ENCODE measurements around the gene ZMYND8.

ZMYND8 gene

DNA sequence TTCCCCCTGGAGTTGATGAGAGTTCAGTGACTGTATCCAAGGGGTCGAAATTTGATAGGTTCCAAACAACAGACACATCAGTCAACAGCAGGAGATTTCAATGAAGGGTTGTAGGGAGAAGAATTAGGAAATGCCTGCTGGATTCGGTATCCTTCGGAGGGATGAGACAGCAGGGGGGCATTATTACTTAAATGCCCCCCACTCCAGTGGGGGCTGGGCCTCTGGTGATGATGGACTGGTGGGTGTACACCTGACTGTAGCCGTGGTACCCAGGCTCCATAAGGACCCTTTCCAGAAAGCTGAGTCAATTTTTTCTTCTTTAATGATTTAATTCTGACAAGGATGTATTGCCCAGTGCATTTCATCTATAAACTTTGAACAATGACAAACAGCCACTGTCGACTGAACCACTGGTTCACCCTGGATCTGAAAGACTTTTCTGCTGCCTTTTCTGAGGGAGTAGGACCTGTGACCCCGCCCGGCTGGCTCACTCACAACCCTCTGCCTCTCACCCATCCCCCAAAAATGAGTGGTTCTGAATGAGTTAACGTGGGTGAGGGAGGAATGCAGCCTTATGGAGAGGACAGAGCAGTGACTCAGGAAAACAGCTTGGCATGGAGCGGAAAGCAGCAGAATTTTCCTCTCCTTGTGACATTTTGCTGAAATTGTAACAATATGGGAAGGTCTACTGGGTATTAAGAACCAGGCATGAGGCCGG, 41.0 kb downstream of the ZMYND8 start:
- H3K4me3 ChIP-seq (ENCODE audit: low read depth, low read length) = no peak overlapping the region
- POLR2A ChIA-PET = interaction anchor here (0.8 to 4.9 kb wide), 4 partner anchors 11 to 69 kb away, joined by 3 to 66 read pairs (median 5); partner anchors contain the start of gene ZMYND8
- no peak for DNase-seq (ENCODE audit: low read depth, low spot score)
- TF ChIP-seq, protein P1, sequence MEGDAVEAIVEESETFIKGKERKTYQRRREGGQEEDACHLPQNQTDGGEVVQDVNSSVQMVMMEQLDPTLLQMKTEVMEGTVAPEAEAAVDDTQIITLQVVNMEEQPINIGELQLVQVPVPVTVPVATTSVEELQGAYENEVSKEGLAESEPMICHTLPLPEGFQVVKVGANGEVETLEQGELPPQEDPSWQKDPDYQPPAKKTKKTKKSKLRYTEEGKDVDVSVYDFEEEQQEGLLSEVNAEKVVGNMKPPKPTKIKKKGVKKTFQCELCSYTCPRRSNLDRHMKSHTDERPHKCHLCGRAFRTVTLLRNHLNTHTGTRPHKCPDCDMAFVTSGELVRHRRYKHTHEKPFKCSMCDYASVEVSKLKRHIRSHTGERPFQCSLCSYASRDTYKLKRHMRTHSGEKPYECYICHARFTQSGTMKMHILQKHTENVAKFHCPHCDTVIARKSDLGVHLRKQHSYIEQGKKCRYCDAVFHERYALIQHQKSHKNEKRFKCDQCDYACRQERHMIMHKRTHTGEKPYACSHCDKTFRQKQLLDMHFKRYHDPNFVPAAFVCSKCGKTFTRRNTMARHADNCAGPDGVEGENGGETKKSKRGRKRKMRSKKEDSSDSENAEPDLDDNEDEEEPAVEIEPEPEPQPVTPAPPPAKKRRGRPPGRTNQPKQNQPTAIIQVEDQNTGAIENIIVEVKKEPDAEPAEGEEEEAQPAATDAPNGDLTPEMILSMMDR (IDR thresholded peaks at IDR 0.05; ENCODE audit: insufficient read depth, low read length, missing control alignments) = no peak
- CTCF ChIA-PET = interaction anchor here (0.8 to 2.9 kb wide), 7 partner anchors 9 to 68 kb away, joined by 3 to 20 read pairs (median 4); no protein-coding TSS in a partner anchor

DNA sequence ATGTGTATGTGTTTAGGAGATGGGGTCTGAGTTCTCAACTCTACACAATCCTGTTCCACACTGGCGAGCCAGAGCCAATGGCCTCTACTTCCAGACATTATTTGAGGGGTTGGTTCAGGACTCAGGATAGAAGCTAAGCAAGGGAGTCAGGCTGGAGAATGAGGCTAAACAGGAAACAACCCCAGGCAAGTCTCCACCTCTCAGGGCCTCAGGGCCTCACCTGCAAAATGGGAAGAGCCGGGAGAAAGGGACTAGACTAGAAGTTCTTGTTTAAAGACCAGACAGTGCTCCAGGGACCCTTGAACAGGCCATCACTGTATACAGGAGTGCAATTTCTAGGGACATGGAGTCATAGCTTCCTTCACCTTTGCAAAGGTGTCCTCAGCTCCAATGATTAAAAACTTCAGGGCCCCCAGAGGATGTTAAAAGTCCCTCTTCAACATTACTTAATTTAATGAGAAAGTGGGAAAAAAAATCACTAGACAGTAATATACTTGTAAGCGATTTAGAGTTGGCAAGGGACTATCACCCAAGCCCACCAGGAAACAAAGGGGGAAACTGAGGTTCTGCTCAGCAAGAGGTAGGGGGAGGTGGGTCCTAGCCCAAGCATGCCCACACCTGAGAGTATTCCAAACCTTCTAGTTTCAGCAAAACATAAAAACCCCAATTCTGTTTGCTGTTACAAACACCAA, 41.7 kb downstream of the ZMYND8 start:
- no peak overlapping the region for H3K4me3 ChIP-seq (ENCODE audit: low read depth, low read length)
- ChIA-PET POLR2A (interaction anchor here (1.2 to 4.9 kb wide), 2 partner anchors 43 to 69 kb away, joined by 5 to 66 read pairs; partner anchors contain the start of gene ZMYND8), CTCF (interaction anchor here (0.6 to 1.6 kb wide), 3 partner anchors 11 to 69 kb away, joined by 3 to 5 read pairs (median 4); no protein-coding TSS in a partner anchor)
- TF ChIP-seq, protein P1 (IDR thresholded peaks at IDR 0.05; ENCODE audit: insufficient read depth, low read length, missing control alignments) = no peak
- DNase-seq (ENCODE audit: low read depth, low spot score) = no peak

DNA sequence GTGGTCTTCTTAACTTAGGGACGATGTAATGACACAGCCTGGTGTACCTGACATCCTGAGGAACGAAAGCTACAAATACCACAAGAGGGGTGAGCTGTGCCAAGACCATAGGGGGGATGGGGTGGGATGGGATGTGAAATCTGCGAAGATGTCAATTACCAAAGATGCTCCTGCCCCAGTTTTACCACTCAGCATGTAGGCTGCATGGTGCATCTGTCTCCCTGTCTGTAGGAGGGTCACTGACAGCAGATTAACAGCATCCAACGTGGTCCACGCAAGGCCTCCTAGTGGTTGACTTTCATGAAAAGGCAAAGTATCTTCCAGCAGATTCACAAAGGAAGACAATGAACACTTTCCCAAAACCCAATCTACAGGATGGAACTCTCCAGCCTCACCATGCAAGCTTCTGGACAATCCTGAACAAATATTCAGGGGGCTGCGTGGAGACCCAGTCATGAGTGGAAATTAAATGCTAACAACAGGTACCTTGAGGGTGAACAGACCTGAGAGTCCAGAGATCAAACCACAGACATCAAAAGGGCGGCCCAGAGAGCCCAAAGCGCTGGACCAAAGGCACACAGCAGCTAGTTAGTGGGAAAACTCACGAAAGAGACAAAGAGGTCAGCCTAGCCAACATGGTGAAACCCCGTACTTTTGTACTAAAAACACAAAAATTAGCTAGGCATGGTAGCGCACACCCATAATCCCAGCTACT, 44.4 kb downstream of the ZMYND8 start:
- ChIA-PET CTCF (interaction anchor here (1.2 kb wide), 1 partner anchor 15 kb away, joined by 5 read pairs; no protein-coding TSS in a partner anchor), POLR2A (no interaction called here)
- no peak for DNase-seq (ENCODE audit: low read depth, low spot score)
- no peak overlapping the region for H3K4me3 ChIP-seq (ENCODE audit: low read depth, low read length)
- TF ChIP-seq, protein P1 (IDR thresholded peaks at IDR 0.05; ENCODE audit: insufficient read depth, low read length, missing control alignments) = no peak

DNA sequence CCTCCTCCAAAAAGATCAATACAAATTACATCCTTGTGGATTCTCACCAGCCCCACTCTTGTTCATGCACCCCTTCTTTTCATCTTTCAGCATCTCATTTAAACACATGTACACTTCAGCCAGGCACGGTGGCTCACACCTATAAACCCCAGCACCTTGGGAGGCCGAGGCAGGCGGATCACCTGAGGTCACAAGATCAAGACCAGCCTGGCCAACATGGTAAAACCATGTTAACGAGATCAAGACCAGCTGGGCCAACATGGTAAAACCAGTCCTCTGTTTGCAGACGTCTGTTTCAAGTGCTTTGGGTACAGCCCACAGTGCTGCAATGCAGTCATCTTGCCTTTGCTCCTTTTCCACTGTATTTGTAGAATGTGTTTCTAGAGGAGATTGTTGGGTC, 45.3 kb downstream of the ZMYND8 start:
- H3K4me3 ChIP-seq (ENCODE audit: low read depth, low read length) = no peak overlapping the region
- TF ChIP-seq, protein P1 (IDR thresholded peaks at IDR 0.05; ENCODE audit: insufficient read depth, low read length, missing control alignments) = no peak
- POLR2A ChIA-PET = no interaction called here
- DNase-seq (ENCODE audit: low read depth, low spot score) = no peak
- CTCF ChIA-PET = no interaction called here

DNA sequence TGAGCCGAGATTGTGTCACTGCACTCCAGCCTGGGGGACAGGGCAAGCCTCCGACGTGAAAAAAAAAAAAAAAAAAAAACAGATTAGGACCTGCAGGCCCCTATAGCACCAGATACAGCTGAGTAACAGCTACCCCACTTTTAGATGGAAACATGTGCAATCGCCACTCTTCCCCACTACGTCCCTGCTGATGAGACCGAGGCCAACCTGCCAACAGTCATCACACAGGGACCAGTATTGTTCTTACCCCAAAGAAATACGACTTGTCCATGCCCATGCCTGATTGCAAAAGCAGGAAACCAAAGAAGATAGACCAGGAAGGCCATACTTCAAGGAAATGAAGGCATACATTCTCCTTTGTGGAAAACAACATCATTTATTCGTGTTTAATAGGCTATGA, 45.8 kb downstream of the ZMYND8 start:
- ChIA-PET CTCF (no interaction called here), POLR2A (no interaction called here)
- H3K4me3 ChIP-seq (ENCODE audit: low read depth, low read length) = no peak overlapping the region
- DNase-seq (ENCODE audit: low read depth, low spot score) = no peak
- TF ChIP-seq, protein P1 (IDR thresholded peaks at IDR 0.05; ENCODE audit: insufficient read depth, low read length, missing control alignments) = no peak
